Mesenteric fat pad (tissue), 1 donor: ENCODE data around the gene NKAIN4. TPM values are rescaled to one million over a fixed set of nuclear protein-coding genes. Genes with fewer than 3 reads are reported as not detected.

ENCODE experiments used
- DNase-seq: peaks from one replicate; pipeline ENCODE4 v3.0.0-alpha.2; 2020; ENCODE audit warnings: low spot score
- long read RNA-seq: library from polyadenylated mRNA; unstranded; transcript quantifications from one replicate; pipeline ENCODE4 v2.0.0, GENCODE V29; 2020
- total RNA-seq: library from RNA; stranded (reverse); fragmentation: NEBNext Ultra II Directional; extraction: Animal tissue kit (Norgen Biotek cat#: 25700); gene quantifications from one replicate; pipeline ENCODE4 v1.2.1, GENCODE V29; 2021
- donor health status: DM: yes; HTN: yes; CAD: no.

The NKAIN4 gene
- total RNA-seq: not detected
- long read RNA-seq: 0 reads

DNA sequence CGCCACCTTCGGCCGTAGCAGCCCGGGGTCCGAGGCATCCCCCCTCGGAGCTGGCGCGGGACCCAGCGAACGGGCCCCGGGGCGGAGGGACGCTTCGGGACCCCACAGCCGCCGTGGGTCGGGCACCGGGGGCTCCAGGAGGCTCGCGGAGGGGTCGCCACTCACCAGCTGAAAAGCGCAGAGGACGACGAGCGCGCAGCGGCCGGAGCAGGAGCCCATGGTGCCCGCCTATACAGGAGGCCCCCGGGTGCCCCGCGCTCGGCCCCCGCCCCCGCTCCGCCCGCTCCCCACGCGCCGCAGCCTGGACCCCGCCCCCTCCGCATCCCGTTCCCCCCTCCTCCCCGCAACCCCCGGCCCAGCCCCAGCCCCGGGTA is at the start of gene NKAIN4:
NKAIN4 (minus strand) TSS at position 232 of the 374 bp plus-strand sequence; CDS start at position 219, 13 bp downstream.
- no peak for DNase-seq

- DNase-seq: no peak
These were observed 48.9 kb upstream of the NKAIN4 start for GRCh38 chr20:63303095-63303666.

DNA sequence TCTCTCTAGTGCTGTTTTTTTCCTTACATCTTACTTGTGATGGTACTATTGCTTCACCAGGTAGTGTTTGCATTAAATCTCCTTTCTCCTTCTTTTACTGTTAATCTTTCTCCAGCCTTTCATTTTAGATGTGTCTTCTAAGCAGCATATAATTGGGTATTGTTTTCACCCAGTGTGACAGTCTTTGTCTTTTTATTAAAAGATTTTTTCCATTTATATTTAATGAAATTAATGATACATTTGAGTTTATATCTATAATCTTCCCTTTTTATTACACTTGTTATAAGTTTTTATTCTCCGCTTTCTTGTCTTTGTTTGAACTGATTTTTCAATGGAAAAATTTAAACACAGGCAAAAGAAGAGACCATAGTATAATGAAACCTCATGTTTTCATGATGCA is 47.4 kb upstream of the NKAIN4 start:
- DNase-seq: no peak

- no peak for DNase-seq
These were observed 44.6 kb upstream of the NKAIN4 start for GRCh38 chr20:63298731-63299312.

DNA sequence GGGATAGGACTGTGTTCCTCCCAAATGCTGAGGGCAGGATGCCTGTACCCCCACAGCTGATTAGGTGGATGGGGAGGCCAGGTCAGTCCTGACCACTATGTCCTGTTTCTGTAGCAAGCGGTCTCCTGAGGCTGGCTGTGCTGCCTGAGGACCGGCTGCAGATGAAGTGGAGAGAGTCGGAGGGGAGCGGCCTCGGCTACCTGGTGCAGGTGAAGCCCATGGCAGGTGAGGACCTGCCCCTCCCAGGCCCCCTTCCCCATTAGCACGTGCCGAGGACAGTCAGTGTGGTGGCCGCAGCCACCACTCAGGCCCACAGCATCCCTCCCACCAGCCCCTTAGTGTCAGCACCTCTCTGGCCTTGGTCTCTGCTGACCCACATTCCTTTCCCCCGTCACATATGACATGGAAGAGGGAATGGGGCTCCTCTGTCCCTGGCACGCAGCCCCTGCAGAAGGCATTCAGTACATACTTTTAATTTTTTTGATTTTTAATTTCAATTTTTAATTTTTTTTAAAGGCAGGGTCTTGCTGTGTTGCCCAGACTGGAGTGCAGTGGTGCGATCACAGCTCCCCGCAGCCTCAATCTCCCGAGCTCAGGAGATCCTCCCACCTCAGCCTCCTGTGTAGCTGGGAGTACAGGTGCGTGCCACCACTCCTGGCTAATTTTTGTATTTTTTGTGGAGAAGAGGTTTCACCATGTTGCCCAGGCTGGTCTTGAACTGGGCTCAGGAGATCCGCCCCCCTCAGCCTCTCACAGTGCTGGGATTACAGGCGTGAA is 43.7 kb upstream of the NKAIN4 start:
- no peak for DNase-seq

GRCh38 chr20:63297371-63297781 is 43.1 kb upstream of the NKAIN4 start:
- DNase-seq: no peak

DNA sequence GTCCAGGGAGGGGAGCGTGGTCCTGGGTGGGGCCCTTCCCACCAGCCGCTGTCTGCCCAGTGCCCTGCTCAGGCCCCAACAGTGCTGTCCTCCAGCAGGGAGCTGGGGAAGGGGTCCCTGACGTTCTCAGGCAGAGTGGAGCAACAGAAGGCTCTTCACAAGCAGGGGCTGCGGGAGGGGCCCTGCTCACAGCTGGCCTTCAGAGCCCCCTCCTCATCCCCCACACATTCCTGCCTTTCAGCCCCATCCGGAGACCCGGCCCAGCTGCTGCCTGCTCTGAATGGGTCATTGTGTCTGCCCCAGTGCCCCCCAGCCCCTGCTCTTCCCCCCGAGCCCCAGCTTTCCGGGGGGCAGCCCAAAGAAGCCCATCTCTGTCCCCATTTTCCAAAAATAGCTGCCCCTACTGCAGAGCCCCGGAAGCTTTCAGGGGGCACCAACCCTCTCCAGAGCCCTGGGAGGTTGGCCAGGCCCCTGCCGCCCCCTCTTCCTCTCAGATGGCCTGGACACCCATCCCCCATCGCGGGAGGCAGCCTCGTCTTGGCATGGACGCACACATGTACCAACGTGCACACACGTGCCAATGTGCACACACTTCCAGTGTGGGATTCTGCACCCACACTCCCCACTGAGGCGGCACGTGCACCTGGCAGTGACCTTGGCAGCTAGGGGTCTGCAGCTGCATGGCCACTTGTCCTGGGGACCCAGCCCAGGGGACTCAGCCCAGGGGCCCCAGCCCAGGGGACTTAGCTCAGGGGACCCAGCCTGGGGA is 42.5 kb upstream of the NKAIN4 start:
- no peak for DNase-seq

- DNase-seq: no peak
These were observed 41.6 kb upstream of the NKAIN4 start for GRCh38 chr20:63295846-63296245.

DNA sequence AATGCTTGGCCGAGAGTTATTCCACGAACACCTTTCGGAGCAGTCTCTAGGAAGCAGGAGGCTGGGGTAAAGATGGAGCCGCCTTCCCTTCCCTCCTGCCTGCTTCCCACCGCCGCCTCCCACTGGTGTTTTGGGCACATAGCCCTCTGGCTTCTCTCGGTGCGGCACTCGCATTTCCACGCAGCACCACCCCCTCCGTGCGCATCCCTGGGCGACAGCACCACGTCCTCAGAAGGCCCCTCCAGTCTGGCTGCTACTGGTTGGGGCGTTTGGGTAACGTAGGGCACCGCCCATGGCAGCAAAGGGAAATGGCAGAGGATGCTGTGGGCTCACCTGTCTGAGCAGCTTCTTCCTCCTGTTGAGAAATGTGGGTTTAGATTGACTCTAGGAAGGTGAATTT is 41.2 kb upstream of the NKAIN4 start:
- no peak for DNase-seq

DNA sequence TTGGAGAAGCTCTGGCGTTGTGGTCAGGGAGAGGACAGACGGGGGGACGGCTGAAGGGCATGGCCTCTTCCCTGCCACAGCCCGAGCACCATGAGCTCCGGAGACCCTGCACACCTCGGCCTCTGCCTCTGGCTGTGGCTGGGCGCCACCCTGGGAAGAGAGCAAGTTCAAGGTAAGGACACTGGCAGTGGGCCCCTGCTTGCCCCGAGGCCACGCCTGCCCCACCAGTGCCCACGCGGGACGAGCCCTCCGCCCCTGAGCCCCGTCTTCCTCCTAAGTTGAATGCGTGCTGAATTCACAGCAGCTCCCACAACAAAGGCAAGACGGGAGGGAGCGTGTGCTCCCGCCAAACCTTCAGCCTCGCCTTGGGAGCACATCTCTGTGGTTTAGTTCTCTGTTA is 40.8 kb upstream of the NKAIN4 start:
- DNase-seq: no peak

DNA sequence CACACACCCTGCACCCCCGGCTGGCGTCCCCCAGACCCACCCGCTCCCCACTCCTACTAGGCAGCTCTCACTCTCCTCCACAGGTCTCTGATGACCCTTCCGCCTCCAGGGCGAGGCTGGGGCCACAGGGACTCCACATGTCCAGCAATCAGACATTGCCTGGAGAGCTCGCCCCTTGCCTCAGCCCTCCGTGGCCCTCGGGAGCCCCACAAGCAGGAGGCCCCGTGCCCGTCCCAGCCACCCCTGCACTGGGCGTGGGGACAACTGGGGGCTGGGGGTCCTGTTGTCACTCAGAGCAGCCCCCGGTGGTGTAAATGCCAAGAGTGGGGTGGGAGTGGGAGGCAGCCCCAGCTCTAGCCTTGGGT is 40.3 kb upstream of the NKAIN4 start:
- DNase-seq: no peak

GRCh38 chr20:63293871-63294535 is 39.7 kb upstream of the NKAIN4 start:
- DNase-seq: no peak

GRCh38 chr20:63293456-63293855 is 39.2 kb upstream of the NKAIN4 start:
- DNase-seq: no peak

DNA sequence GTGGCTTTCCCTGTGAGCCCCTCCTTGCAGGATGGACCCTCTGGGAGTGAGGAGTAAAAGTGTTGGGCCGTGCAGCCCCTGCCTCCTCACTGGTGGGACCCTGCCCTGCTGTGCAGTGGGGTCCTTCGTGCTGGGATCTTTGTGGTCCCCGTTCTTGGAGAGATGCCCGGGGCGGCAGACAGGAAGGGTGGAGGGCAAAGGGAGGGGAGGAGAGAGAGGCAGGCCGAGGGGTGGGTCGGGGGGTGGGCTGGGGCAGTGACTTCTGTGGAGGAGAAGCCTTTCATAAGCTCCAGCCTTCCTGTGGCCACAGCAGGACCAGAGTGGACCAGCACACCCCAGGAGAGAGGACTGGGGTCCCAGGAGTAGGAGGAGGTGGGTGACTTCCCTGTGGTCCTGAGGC is 38.6 kb upstream of the NKAIN4 start, which contains the start of gene COL20A1:
COL20A1 (plus strand) TSS at position 283 of the 400 bp plus-strand sequence. CDS start 1,922 bp downstream, outside the sequence.
- no peak for DNase-seq

GRCh38 chr20:63292292-63292701 is 38.0 kb upstream of the NKAIN4 start:
- no peak for DNase-seq

DNA sequence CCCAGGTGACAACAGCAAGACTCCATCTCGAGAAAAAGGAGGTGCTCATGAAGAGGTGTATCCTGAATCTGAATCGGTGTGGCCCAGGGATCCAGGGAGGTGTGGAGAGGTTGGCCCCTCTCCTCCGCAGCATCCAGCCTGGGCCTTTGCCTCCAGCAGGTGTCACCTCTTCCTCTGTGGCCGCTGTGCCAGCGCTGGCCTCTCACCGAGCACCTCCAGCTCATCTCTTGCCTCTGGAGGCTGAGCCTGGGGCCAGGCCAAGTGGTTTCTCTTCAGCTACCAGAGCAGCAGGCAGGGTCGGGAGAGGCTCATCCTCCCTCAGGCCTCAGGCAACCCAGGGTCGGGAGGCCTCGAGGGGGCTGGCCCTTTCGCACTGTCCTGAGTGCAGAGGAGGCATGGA is 37.5 kb upstream of the NKAIN4 start:
- DNase-seq: no peak

DNA sequence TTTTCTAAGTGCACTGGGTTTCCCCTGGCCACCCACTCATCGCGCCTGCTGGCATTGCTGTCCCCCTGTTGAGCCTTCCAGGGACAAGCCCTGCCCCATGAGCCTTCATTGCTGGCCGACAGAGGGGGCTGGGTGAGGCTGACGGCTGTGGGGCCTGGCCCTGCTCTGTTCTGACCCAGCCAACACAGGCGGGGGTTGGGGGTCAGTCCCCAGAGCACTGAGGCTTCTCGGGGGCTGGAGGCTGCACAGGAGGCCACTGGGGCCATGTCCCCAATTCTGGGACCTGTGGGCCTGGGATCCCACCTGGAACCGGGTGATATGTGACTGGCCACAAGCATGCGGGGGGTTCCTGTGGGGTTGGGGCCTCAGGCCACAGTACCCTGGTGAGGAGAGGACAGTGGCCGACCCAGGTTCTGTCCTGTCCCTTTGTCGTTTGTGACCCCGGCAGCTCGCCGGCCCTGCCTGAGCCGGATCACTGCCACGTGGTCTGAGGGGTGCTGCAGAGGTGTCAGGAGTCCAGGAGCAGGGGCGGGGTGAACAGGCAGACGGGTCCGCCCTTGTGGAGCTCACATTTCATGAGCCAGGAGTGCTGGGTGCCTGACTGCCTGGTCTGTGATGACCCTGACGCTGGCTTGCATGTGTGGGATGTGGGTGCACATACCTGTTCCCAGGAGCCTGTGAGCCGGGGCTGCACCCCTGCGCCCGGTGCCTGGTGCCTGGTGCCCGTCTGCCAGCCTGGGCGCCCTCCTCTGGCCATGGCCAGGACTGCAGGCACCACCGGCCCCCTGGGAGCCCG is 36.6 kb upstream of the NKAIN4 start:
- no peak for DNase-seq

- no peak for DNase-seq
These were observed 35.9 kb upstream of the NKAIN4 start for GRCh38 chr20:63290136-63290676.

GRCh38 chr20:63289311-63290135 is 35.3 kb upstream of the NKAIN4 start:
- no peak for DNase-seq
